Astrocyte (in vitro differentiated cells and primary cell): ENCODE data around the gene GRM4. TPM values are rescaled to one million over a fixed set of nuclear protein-coding genes. Genes with fewer than 3 reads are reported as not detected.

ENCODE experiments used
- DNase-seq: peaks from one replicate; pipeline ENCODE4 v3.0.0-alpha.2; 2010; ENCODE audit warnings: low read depth
- FAIRE-seq: peaks from 2 replicates; lab custom pipeline; 2011; peaks lifted over from hg19 to GRCh38; lab: Jason Lieb, UNC
- H2AFZ ChIP-seq: 2 replicates; pipeline ENCODE4 v1.6.0; 2012; ENCODE audit warnings: low read depth, low read length, inconsistent platforms
- H3K27ac ChIP-seq: 2 replicates; pipeline ENCODE4 v1.5.1; 2011; ENCODE audit warnings: low read depth, low read length, inconsistent platforms
- H3K27me3 ChIP-seq: 2 replicates; pipeline ENCODE4 v1.6.0; 2011; ENCODE audit warnings: low read length, inconsistent platforms; ENCODE audit not compliant: insufficient read depth
- H3K36me3 ChIP-seq: 2 replicates; pipeline ENCODE4 v1.5.1; 2011; ENCODE audit warnings: low read length, inconsistent platforms; ENCODE audit not compliant: insufficient read depth
- H3K4me1 ChIP-seq: 2 replicates; pipeline ENCODE4 v1.5.1; 2011; ENCODE audit warnings: low read length, inconsistent platforms; ENCODE audit not compliant: insufficient read depth
- H3K4me2 ChIP-seq: 2 replicates; pipeline ENCODE4 v1.6.0; 2012; ENCODE audit warnings: low read length, inconsistent platforms
- H3K4me3 ChIP-seq: 2 replicates; pipeline ENCODE4 v1.5.1; 2011; ENCODE audit warnings: low read depth, mild to moderate bottlenecking, low read length, inconsistent platforms; ENCODE audit not compliant: insufficient read depth
- H3K79me2 ChIP-seq: 2 replicates; pipeline ENCODE4 v1.6.0; 2012; ENCODE audit warnings: mild to moderate bottlenecking, low read length, inconsistent platforms; ENCODE audit not compliant: insufficient read depth
- H3K9ac ChIP-seq: 2 replicates; pipeline ENCODE4 v1.6.0; 2012; ENCODE audit warnings: mild to moderate bottlenecking, low read length, inconsistent platforms
- H3K9me3 ChIP-seq: 2 replicates; pipeline ENCODE4 v1.5.1; 2012; ENCODE audit warnings: low read depth, mild to moderate bottlenecking, low read length, inconsistent platforms; ENCODE audit not compliant: insufficient read depth
- H4K20me1 ChIP-seq: 2 replicates; pipeline ENCODE4 v1.6.0; 2012; ENCODE audit warnings: low read length, inconsistent platforms; ENCODE audit not compliant: insufficient read depth
- H3K27ac Mint-ChIP-seq: one replicate; pipeline ENCODE4 v1.8.0; 2021; ENCODE audit warnings: mild to moderate bottlenecking, mixed read lengths; ENCODE audit not compliant: unreplicated experiment
- H3K27me3 Mint-ChIP-seq: one replicate; pipeline ENCODE4 v1.8.0; 2021; ENCODE audit warnings: low read depth, mixed read lengths; ENCODE audit not compliant: unreplicated experiment
- H3K36me3 Mint-ChIP-seq: one replicate; pipeline ENCODE4 v1.8.0; 2021; ENCODE audit warnings: low read depth, mixed read lengths; ENCODE audit not compliant: unreplicated experiment
- H3K4me1 Mint-ChIP-seq: one replicate; pipeline ENCODE4 v1.8.0; 2021; ENCODE audit warnings: low read depth, mixed read lengths; ENCODE audit not compliant: unreplicated experiment
- H3K4me3 Mint-ChIP-seq: one replicate; pipeline ENCODE4 v1.8.0; 2021; ENCODE audit warnings: mild to moderate bottlenecking, moderate library complexity, mixed read lengths; ENCODE audit not compliant: unreplicated experiment
- H3K9me3 Mint-ChIP-seq: one replicate; pipeline ENCODE4 v1.8.0; 2021; ENCODE audit warnings: mild to moderate bottlenecking, mixed read lengths; ENCODE audit not compliant: unreplicated experiment
- CTCF ChIP-seq: IDR thresholded peaks from 2 replicates; pipeline ENCODE4 v1.5.1; 2011; ENCODE audit warnings: low read depth, mild to moderate bottlenecking, inconsistent platforms, low read length, moderate library complexity; ENCODE audit not compliant: insufficient read depth
- EZH2 ChIP-seq: IDR thresholded peaks from 2 replicates; pipeline ENCODE4 v1.6.1; 2012; ENCODE audit warnings: mild to moderate bottlenecking, low read length, inconsistent platforms; ENCODE audit not compliant: insufficient read depth
- total RNA-seq: library from RNA; stranded (reverse); gene quantifications from 2 replicates; pipeline ENCODE4 v1.2.1, GENCODE V29; 2021

The GRM4 gene
- total RNA-seq, 1 donor from 2014 or later, result 0.30 TPM

DNA sequence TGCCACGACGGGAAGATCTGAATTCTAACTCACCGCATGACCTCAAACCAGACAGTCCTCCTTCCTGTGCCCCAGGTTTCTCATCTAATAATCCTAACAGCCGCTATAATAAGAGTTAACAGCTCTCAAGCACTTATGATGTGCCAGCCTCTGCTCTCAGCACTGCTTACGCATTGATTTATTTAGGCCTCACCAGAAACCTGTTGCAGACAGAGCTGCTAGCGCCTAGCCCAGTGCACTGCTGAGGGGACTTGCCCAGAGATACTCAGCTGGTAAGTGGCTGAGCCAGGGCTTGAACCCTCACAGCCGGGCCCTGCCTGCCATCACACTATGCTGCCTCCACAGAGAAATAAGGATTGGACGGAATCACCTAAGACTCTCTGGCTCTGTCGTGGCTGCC lies 37.7 kb downstream of the GRM4 start:
- Mint-ChIP-seq H3K9me3 (peaks cover 2% of the 10 kb centered on the region), H3K36me3 (no peaks in the 10 kb centered on the region), H3K27me3 (peaks cover 68% of the 10 kb centered on the region), H3K4me1 (no peaks in the 10 kb centered on the region), H3K4me3 (no peak overlapping the region), H3K27ac (no peak overlapping the region)
- no peak for FAIRE-seq
- Histone ChIP-seq H3K9ac (no peak overlapping the region), H3K36me3 (no peaks in the 10 kb centered on the region), H3K4me1 (no peaks in the 10 kb centered on the region), H2AFZ (no peak overlapping the region), H3K4me2 (no peak overlapping the region), H3K4me3 (no peak overlapping the region), H3K9me3 (no peaks in the 10 kb centered on the region), H3K27me3 (peaks cover 11% of the 10 kb centered on the region), H3K79me2 (no peaks in the 10 kb centered on the region), H3K27ac (no peak overlapping the region), H4K20me1 (no peaks in the 10 kb centered on the region)
- no peak for DNase-seq
- TF ChIP-seq EZH2, result no peak
- no peak for TF ChIP-seq CTCF

DNA sequence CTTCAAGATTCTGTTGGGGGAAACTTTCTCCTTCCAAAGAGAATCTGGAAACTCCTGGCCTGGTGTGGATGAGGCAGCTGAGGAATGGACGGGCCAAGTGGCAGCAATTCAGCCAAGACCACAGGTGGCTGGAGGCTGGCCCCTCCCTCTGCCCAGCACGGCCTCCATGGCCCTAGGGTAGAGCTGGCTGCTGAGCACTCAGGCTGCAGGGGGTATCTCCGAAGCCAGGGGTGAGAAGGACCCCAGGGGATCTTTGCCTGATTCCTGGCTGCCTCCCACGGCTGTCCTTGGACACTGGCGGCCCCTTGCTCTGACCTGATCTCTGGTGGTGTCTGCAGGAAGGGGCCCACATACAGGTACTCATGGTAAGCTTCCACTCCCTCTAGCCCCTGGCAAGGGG lies 39.0 kb downstream of the GRM4 start:
- no peak overlapping the region for H3K9ac ChIP-seq
- Mint-ChIP-seq H3K4me1 (no peaks in the 10 kb centered on the region), H3K4me3 (no peak overlapping the region), H3K27me3 (peaks cover 68% of the 10 kb centered on the region), H3K27ac (no peak overlapping the region), H3K36me3 (no peaks in the 10 kb centered on the region), H3K9me3 (peaks cover 2% of the 10 kb centered on the region)
- DNase-seq, result no peak
- no peaks in the 10 kb centered on the region for H4K20me1 ChIP-seq
- H3K9me3 ChIP-seq, result no peaks in the 10 kb centered on the region
- FAIRE-seq, result no peak
- no peaks in the 10 kb centered on the region for H3K79me2 ChIP-seq
- no peak overlapping the region for H3K4me2 ChIP-seq
- H3K36me3 ChIP-seq, result no peaks in the 10 kb centered on the region
- TF ChIP-seq EZH2 (no peak), CTCF (no peak)
- H2AFZ ChIP-seq, result no peak overlapping the region
- no peak overlapping the region for H3K27ac ChIP-seq
- no peak overlapping the region for H3K4me3 ChIP-seq
- peaks cover 6% of the 10 kb centered on the region for H3K27me3 ChIP-seq
- no peaks in the 10 kb centered on the region for H3K4me1 ChIP-seq

GRCh38 chr6:34106421-34106820 lies 39.5 kb downstream of the GRM4 start:
- Histone ChIP-seq H3K9ac (no peak overlapping the region), H3K4me1 (no peaks in the 10 kb centered on the region), H3K27me3 (peaks cover 2% of the 10 kb centered on the region), H3K27ac (no peak overlapping the region), H4K20me1 (no peaks in the 10 kb centered on the region), H3K9me3 (no peaks in the 10 kb centered on the region), H3K4me3 (no peak overlapping the region), H3K4me2 (no peak overlapping the region), H3K36me3 (no peaks in the 10 kb centered on the region), H2AFZ (no peak overlapping the region), H3K79me2 (no peaks in the 10 kb centered on the region)
- Mint-ChIP-seq H3K27ac (no peak overlapping the region), H3K9me3 (peaks cover 2% of the 10 kb centered on the region), H3K36me3 (no peaks in the 10 kb centered on the region), H3K4me1 (no peaks in the 10 kb centered on the region), H3K4me3 (no peak overlapping the region), H3K27me3 (peaks cover 69% of the 10 kb centered on the region)
- no peak for DNase-seq
- no peak for FAIRE-seq
- TF ChIP-seq EZH2 (no peak), CTCF (no peak)
